Measurements from ENCODE around the gene P3H2.
"Not testable (repeated sequence)": the region's sequence is repeated elsewhere in the genome, so short reads cannot be mapped to it uniquely, and the experiment has no call there.

Gene P3H2

DNA sequence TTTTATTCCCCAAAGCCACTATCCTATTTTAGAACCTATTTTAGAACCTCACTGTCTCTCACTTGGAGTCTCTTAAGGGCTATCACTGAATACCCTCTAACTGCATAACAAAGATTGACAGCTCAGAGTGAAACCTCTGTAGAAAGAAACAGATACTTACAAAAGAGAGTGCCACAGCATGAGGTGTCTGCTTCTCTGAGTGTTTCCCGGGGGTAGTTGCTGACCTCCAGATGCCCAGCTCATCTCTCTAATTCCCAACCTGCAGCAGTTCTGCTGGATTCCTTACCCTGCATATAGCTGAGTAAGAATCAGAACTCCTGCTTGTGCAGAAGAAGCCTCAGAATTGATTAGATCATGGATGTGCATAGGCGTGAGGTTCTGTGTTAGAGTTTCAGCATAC is 34.5 kb downstream of the P3H2 start:
- FAIRE-seq: peak; percentile 52

DNA sequence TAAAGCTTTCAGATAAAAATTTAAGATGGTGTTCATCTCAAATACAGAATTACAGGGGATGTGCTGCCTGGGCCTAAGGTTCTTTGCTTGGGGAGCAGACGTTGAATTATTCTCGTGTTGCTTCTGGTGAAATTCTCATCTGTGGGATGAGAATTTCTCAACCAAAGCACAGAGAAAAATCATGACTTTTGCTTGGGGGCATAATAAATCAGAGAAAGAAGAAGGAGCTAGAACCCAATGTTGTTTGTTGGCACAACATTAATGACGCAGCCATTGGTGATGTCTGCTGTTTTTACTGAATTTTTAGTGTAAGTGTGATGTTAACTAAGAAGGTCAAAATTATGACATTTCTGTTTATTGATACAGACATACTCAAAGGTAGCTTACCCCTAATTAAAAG is 35.7 kb downstream of the P3H2 start:
- DNase-seq (ENCODE audit: insufficient read length, low spot score): no peak
- TF ChIP-seq POLR2A (IDR thresholded peaks at IDR 0.05; ENCODE audit: low read depth, low read length): no peak
- FAIRE-seq: no peak

More for the DNA sequence above, 34.5 kb downstream of the P3H2 start:
- DNase-seq (ENCODE audit: insufficient read length, low spot score): no peak
- no peak for TF ChIP-seq POLR2A (IDR thresholded peaks at IDR 0.05; ENCODE audit: low read depth, low read length)

DNA sequence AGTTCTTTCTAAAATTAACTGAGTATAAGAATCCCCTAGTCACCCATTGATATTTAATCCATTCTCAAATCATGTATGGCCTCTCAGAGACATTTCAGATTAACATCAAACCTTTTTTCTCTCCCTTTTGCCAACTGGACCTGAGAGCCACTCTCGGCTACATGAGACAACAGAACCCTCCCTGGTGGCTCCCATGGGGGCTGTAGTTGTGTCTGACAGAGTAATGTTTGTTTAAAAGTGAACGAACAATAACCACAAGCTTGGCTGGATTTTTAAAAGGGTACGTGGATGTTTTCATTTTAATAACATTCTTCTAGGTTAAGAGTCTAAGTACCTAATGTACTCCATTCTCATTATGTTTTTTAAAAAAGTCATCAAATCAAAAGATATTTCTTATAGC is 37.1 kb downstream of the P3H2 start:
- DNase-seq (ENCODE audit: insufficient read length, low spot score) (no peak), FAIRE-seq (no peak)
- no peak for TF ChIP-seq POLR2A (IDR thresholded peaks at IDR 0.05; ENCODE audit: low read depth, low read length)

DNA sequence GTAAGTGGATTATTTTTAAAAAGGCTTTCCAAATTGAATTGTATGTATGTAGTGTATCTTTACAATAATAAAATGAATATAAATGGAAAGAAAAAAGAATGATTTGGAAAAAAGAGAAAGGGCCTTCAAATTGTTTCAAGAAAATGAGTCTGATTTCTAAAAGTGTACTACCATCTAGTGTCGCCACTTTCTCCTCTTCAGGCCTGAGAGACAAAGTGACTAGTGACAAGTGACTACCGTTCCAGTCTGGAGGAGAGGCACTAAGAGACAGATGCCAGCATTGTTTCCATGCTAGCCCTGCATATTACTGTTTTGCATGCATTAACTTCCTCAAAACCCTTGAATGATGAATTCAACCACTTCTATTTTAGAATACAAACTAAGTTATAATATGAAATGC is 39.3 kb downstream of the P3H2 start:
- DNase-seq (ENCODE audit: insufficient read length, low spot score) (no peak), FAIRE-seq (peak; percentile 43)
- no peak for TF ChIP-seq POLR2A (IDR thresholded peaks at IDR 0.05; ENCODE audit: low read depth, low read length)

DNA sequence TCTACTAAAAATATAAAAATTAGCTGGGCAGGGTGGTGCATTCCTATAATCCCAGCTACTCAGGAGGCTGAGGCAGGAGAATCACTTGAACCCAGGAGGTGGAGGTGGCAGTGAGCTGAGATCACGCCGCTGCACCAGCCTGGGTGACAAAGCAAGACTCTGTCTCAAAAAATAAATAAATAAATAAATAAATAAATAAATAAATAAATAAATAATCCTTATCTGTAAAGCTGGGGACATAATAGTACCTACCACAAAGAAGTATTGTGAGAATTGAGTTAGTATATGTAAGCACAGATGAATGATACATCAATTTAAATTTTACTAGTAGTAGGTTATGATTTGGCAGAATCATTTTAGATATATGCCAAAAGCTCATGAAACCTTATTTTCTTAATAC is 41.5 kb downstream of the P3H2 start:
- FAIRE-seq; DNase-seq (ENCODE audit: insufficient read length, low spot score): not testable (repeated sequence)

- FAIRE-seq (peak; percentile 23), DNase-seq (ENCODE audit: insufficient read length, low spot score) (no peak)
- no peak for TF ChIP-seq POLR2A (IDR thresholded peaks at IDR 0.05; ENCODE audit: low read depth, low read length)
Observed at GRCh38 chr3:190077395-190078045, 43.2 kb downstream of the P3H2 start.

DNA sequence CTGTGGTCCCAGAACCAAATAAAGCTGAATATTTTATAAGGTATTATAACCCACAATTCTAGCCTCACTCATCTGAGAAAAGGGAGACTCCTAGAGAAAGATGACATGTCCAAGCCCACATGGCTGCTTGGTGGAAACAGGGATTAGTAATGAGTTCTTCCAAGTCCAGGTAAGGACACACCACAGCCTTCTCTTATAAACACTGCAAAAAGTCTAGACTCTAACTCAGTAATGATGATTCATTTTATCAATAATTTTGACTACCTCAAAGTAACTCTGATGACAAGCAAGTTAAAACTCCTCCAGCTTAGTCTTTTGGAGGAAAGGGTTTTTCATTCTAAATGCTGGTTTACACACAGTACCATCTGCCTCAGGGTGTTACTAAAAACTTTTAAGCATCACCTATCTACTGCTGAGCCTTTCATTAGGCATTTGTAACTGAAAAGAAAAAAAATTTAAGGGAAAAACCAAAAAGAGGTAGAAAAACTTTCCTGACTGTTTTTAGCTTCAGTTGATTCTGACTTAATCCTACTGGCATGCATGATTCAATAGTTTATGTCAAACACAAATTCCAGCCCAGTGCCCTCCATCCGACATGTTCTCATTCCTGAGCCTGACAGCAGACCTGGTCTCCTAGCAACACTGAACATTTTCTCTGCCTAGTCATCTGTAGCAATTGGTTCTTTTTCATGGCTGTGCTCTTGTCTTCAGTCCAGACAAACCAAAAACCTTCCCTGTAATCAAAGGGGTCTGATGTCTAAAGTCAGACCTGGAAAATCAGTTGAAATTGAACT is 43.9 kb downstream of the P3H2 start:
- TF ChIP-seq POLR2A (IDR thresholded peaks at IDR 0.05; ENCODE audit: low read depth, low read length): no peak
- FAIRE-seq (peak; percentile 100), DNase-seq (ENCODE audit: insufficient read length, low spot score) (peak; percentile 47)

GRCh38 chr3:190076136-190076535 is 44.6 kb downstream of the P3H2 start:
- no peak for DNase-seq (ENCODE audit: insufficient read length, low spot score)
- FAIRE-seq: no peak
- TF ChIP-seq POLR2A (IDR thresholded peaks at IDR 0.05; ENCODE audit: low read depth, low read length): no peak

GRCh38 chr3:190074817-190075216 is 45.9 kb downstream of the P3H2 start:
- FAIRE-seq (peak; percentile 27), DNase-seq (ENCODE audit: insufficient read length, low spot score) (no peak)
- no peak for TF ChIP-seq POLR2A (IDR thresholded peaks at IDR 0.05; ENCODE audit: low read depth, low read length)

- DNase-seq (ENCODE audit: insufficient read length, low spot score) (no peak), FAIRE-seq (peak; percentile 78)
- TF ChIP-seq POLR2A (IDR thresholded peaks at IDR 0.05; ENCODE audit: low read depth, low read length): no peak
Observed at GRCh38 chr3:190073264-190074008, 47.3 kb downstream of the P3H2 start.

GRCh38 chr3:190072856-190073255 is 47.8 kb downstream of the P3H2 start:
- FAIRE-seq (no peak), DNase-seq (ENCODE audit: insufficient read length, low spot score) (no peak)
- TF ChIP-seq POLR2A (IDR thresholded peaks at IDR 0.05; ENCODE audit: low read depth, low read length): no peak

- FAIRE-seq; DNase-seq (ENCODE audit: insufficient read length, low spot score): not testable (repeated sequence)
Observed at GRCh38 chr3:190071921-190072320, 48.8 kb downstream of the P3H2 start.

DNA sequence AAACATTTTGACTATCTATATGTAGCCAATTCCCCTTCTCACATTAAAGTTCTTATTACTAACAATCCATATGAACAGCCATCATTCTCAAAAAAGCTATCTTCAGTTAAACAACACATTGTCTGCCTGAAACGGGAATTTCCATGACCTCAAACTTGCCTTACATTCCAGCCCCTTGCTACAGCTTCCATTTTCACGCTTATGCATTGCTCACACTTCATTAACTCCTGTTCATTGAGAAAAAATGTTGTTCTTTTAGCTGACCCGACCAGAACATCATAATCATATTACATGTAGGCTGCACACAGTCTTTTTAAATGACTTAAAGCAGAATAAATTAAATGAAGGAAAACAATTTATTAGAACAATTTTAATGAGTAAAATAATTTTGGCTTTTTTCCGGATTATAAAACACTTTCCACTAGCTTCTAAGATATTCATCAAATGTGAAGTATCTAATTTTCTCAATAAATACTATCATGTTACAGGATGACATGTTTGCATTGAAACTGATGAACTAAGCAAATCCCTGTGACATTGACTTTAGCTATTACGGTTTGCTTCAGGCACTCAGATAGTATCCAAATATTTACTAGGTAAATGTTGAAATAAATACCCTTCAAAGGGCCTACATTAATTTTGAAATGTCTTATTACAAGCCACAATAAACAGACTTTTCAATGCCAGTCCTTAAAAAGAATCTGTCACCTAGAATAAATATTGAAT is 49.9 kb downstream of the P3H2 start:
- DNase-seq (ENCODE audit: insufficient read length, low spot score) (no peak), FAIRE-seq (peak; percentile 92)
- TF ChIP-seq POLR2A (IDR thresholded peaks at IDR 0.05; ENCODE audit: low read depth, low read length): no peak

DNA sequence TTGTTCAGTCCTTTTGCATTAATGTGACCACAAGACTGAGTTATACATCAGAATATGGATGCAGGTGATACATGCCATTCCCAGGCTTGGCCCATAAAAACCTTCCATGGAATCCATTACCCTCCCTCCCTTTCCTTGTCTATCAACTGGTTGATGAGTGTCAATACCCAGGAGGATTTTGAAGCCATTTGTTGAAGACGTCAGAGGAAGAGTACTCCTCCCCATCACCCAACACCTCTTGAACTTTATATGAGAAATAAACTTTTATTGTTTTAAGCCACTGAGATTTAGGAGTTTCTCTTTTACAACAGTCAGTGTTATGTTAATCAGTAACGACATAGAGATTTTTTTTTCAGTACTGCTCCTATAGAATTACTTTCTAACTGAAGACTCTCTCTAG is 55.5 kb downstream of the P3H2 start:
- TF ChIP-seq POLR2A (IDR thresholded peaks at IDR 0.05; ENCODE audit: low read depth, low read length): no peak
- no peak for FAIRE-seq
- DNase-seq (ENCODE audit: insufficient read length, low spot score): no peak
